HepG2 (cell line): ENCODE measurements around the gene DERL2. TPM values are rescaled to one million over a fixed set of nuclear protein-coding genes. Genes with fewer than 3 reads are reported as not detected.

Experiments
- ATAC-seq: fragments of 200-7000 bp; cut with Tn5 transposase; 3 replicates; pipeline ENCODE4 v1.9.1; 2020; ENCODE audit warnings: mild to moderate bottlenecking, moderate library complexity
- BruUV-seq: library from RNA; stranded (reverse); fragments of 400-500 nt; replicated peaks from 2 replicates; lab custom pipeline; 2021; lab: Mats Ljungman, UMichigan
- CTCF ChIA-PET: fragments of 300-600 bp; formaldehyde crosslinking; extraction: SDS; loops from one replicate; lab custom pipeline; 2021; ENCODE audit warnings: low total read pairs, inconsistent platforms, low intra/inter-chr PET ratio; lab: Yijun Ruan, JAX
- POLR2A ChIA-PET: fragments of 350-600 bp; sonication (Branson Sonifier 250); formaldehyde crosslinking; loops from one replicate; lab custom pipeline; 2020; ENCODE audit warnings: antibody characterized with exemption, inconsistent platforms; lab: Yijun Ruan, JAX
- DNase-seq: peaks from one replicate; pipeline ENCODE4 v3.0.0-alpha.2; 2015; ENCODE audit warnings: low spot score
- FAIRE-seq: peaks from 3 replicates; lab custom pipeline; 2011; peaks lifted over from hg19 to GRCh38; lab: Jason Lieb, UNC
- H2AFZ ChIP-seq: one replicate; pipeline ENCODE4 v1.6.1; 2011; ENCODE audit warnings: low read length, inconsistent platforms
- H3K27ac ChIP-seq: fragments of 300-600 bp; 3 replicates; pipeline ENCODE4 v1.8.0; 2011; ENCODE audit warnings: mixed run types, mild to moderate bottlenecking, mixed read lengths, low read length, inconsistent platforms; ENCODE audit not compliant: insufficient read depth; ENCODE audit errors: extremely low read length
- H3K27me3 ChIP-seq, 2 experiments: fragments of 200-600 bp in 1 of 2; 2 replicates in 1 of 2; 3 replicates in 1 of 2; pipeline versions ENCODE4 v1.6.0 to v1.8.0; 2011; ENCODE audit warnings: low read length in 2 of 2, mild to moderate bottlenecking in 2 of 2, moderate library complexity in 2 of 2, inconsistent platforms in 1 of 2; ENCODE audit not compliant: insufficient read depth in 2 of 2, control insufficient read depth in 1 of 2
- H3K36me3 ChIP-seq, 2 experiments: fragments of 200-600 bp in 1 of 2; replicated peaks in 1 of 2; 2 replicates in 1 of 2; 3 replicates in 1 of 2; pipeline versions ENCODE4 v1.5.1 to v1.8.0; 2011; ENCODE audit warnings: low read length in 2 of 2, inconsistent platforms in 1 of 2; ENCODE audit not compliant: insufficient read depth in 2 of 2, control insufficient read depth in 1 of 2
- H3K4me1 ChIP-seq: 2 replicates; pipeline ENCODE4 v1.5.1; 2012; ENCODE audit warnings: low read length, inconsistent platforms; ENCODE audit not compliant: insufficient read depth
- H3K4me2 ChIP-seq: 2 replicates; pipeline ENCODE4 v1.6.0; 2011; ENCODE audit warnings: low read depth, low read length, inconsistent platforms
- H3K4me3 ChIP-seq, 3 experiments: fragments of 200-600 bp in 1 of 3; sonication (generic), shearing (Covaris generic) in 1 of 3; replicated peaks in 1 of 3; 2 replicates each; pipeline ENCODE4 v1.5.1; 2011 to 2016; ENCODE audit warnings: low read length in 3 of 3, inconsistent platforms in 2 of 3, low read depth in 2 of 3, mild to moderate bottlenecking in 2 of 3, control low read depth in 1 of 3, mixed read lengths in 1 of 3; ENCODE audit not compliant: insufficient read depth in 1 of 3
- H3K79me2 ChIP-seq: one replicate; pipeline ENCODE4 v1.6.1; 2011; ENCODE audit warnings: low read length, inconsistent platforms; ENCODE audit not compliant: insufficient read depth
- H3K9ac ChIP-seq: 2 replicates; pipeline ENCODE4 v1.6.0; 2011; ENCODE audit warnings: mild to moderate bottlenecking, low read depth, low read length, inconsistent platforms; ENCODE audit not compliant: insufficient read depth
- H3K9me3 ChIP-seq: 2 replicates; pipeline ENCODE4 v1.5.1; 2012; ENCODE audit warnings: mild to moderate bottlenecking, low read length
- H4K20me1 ChIP-seq: 2 replicates; pipeline ENCODE4 v1.6.0; 2011; ENCODE audit warnings: inconsistent platforms, mild to moderate bottlenecking, low read length, moderate library complexity; ENCODE audit not compliant: insufficient read depth
- CEBPB ChIP-seq: IDR thresholded peaks from 2 replicates; pipeline ENCODE4 v1.6.1; 2011; ENCODE audit warnings: low read depth, low read length, improper control_type of control experiment, borderline replicate concordance
- ELF1 ChIP-seq: sonication (generic); formaldehyde crosslinking; IDR thresholded peaks from 2 replicates; pipeline ENCODE4 v1.4.0; 2020; ENCODE audit warnings: missing genetic modification reagents
- FOXO1 ChIP-seq: sonication (generic); formaldehyde crosslinking; IDR thresholded peaks from 2 replicates; pipeline ENCODE4 v1.4.0; 2020; ENCODE audit warnings: missing genetic modification reagents
- JUND ChIP-seq: sonication (generic); formaldehyde crosslinking; IDR thresholded peaks from 2 replicates; pipeline ENCODE4 v1.8.0; 2022; ENCODE audit warnings: mild to moderate bottlenecking, missing genetic modification reagents
- MTF1 ChIP-seq: sonication (generic); formaldehyde crosslinking; IDR thresholded peaks from 2 replicates; pipeline ENCODE4 v1.5.0; 2020; ENCODE audit warnings: missing genetic modification reagents
- NR3C1 ChIP-seq: sonication (generic); formaldehyde crosslinking; IDR thresholded peaks from 2 replicates; pipeline ENCODE4 v1.4.0; 2020; ENCODE audit warnings: missing genetic modification reagents
- RXRA ChIP-seq: sonication (generic); formaldehyde crosslinking; IDR thresholded peaks from 2 replicates; pipeline ENCODE4 v1.5.1; 2020; ENCODE audit warnings: missing genetic modification reagents
- SNAPC5 ChIP-seq: sonication (generic); formaldehyde crosslinking; IDR thresholded peaks from 2 replicates; pipeline ENCODE4 v1.8.1; 2023; ENCODE audit warnings: mild to moderate bottlenecking, missing genetic modification reagents, borderline replicate concordance
- ZBTB4 ChIP-seq: sonication (generic); formaldehyde crosslinking; IDR thresholded peaks from 2 replicates; pipeline ENCODE4 v1.4.0; 2020; ENCODE audit warnings: missing genetic modification reagents, mild to moderate bottlenecking, borderline replicate concordance
- ZNF12 ChIP-seq: sonication (generic); formaldehyde crosslinking; IDR thresholded peaks from 2 replicates; pipeline ENCODE4 v1.5.0; 2020; ENCODE audit warnings: missing genetic modification reagents
- ZNF207 ChIP-seq: fragments of 450-650 bp; IDR thresholded peaks from 2 replicates; pipeline ENCODE4 v1.6.1; 2016; ENCODE audit warnings: antibody characterized with exemption, borderline replicate concordance
- ZNF280D ChIP-seq: sonication (generic); formaldehyde crosslinking; IDR thresholded peaks from 2 replicates; pipeline ENCODE4 v1.5.1; 2020; ENCODE audit warnings: mild to moderate bottlenecking, missing genetic modification reagents
- ZNF556 ChIP-seq: sonication (generic); formaldehyde crosslinking; IDR thresholded peaks from 2 replicates; pipeline ENCODE4 v1.4.0; 2020; ENCODE audit warnings: mild to moderate bottlenecking, missing genetic modification reagents, borderline replicate concordance
- ZSCAN5A ChIP-seq: sonication (generic); formaldehyde crosslinking; IDR thresholded peaks from 2 replicates; pipeline ENCODE4 v1.8.0; 2022; ENCODE audit warnings: mild to moderate bottlenecking, missing genetic modification reagents, borderline replicate concordance
- WGBS: methylation state at CpG from one replicate; pipeline ENCODE4 v1.1.6; 2017; ENCODE audit warnings: low lambda C conversion rate; 5-methylcytosine and 5-hydroxymethylcytosine counted together
- in situ Hi-C: cut with HindIII; loops from 2 replicates; pipeline ENCODE4 v1.10.0; 2017; ENCODE audit warnings: low pct_unique_long_range_greater_than_20kb; ENCODE audit not compliant: extremely low pct_ligation_motif_present
- intact Hi-C: fragments of 100-400 bp; cut with micrococcal nuclease; formaldehyde crosslinking; loops from one replicate; pipeline ENCODE4 v1.10.0; 2022; ENCODE audit not compliant: unreplicated experiment
- polyA plus RNA-seq, 8 experiments: library from polyadenylated mRNA; depleted of rRNA in 3 of 8; stranded (reverse) in 7 of 8; unstranded in 1 of 8; fragments of >200 nt; fragmentation: Illumina TruSeq in 4 of 8; extraction: Trizol in 4 of 8; gene quantifications; 2 replicates each; pipeline versions ENCODE4 v1.2.1 to v1.2.3, GENCODE V29; 2011 to 2016; ENCODE audit warnings: low read depth in 4 of 8, missing spikeins in 1 of 8, mixed read lengths in 1 of 8; ENCODE audit not compliant: insufficient read depth in 1 of 8
- total RNA-seq, 5 experiments: library from RNA; depleted of rRNA; stranded (reverse); fragments of >200 nt; fragmentation: Illumina TruSeq; extraction: Trizol; gene quantifications; 2 replicates each; pipeline ENCODE4 v1.2.3, GENCODE V29; 2016; ENCODE audit warnings: low read depth in 1 of 5

Gene DERL2
- total and polyA plus RNA-seq, 2 of the 13 experiments (the other 11 are each of a cell fraction or from before 2014, with no cell fraction given) = 59.3 to 65.2 TPM

GRCh38 chr17:5513628-5514027 is 27.6 kb upstream of the DERL2 start:
- H2AFZ ChIP-seq = no peak overlapping the region
- CTCF ChIA-PET = no interaction called here
- in situ Hi-C loops = no loop called here
- POLR2A ChIA-PET = no interaction called here
- H3K9me3 ChIP-seq = no peaks in the 10 kb centered on the region
- no peaks in the 10 kb centered on the region for H4K20me1 ChIP-seq
- H3K79me2 ChIP-seq = no peaks in the 10 kb centered on the region
- intact Hi-C loops = no loop called here
- no TSS peak for BruUV-seq
- no peak for FAIRE-seq
- H3K9ac ChIP-seq = no peak overlapping the region
- H3K4me3 ChIP-seq = no peak overlapping the region
- no peaks in the 10 kb centered on the region for H3K27me3 ChIP-seq
- 50% methylated on average over 7 of the region's 7 CpGs for WGBS
- no peak overlapping the region for H3K4me2 ChIP-seq
- ATAC-seq = no peak
- no peak for DNase-seq
- H3K27ac ChIP-seq = no peak overlapping the region
- H3K4me1 ChIP-seq = peaks cover 39% of the 10 kb centered on the region
- H3K36me3 ChIP-seq = no peaks in the 10 kb centered on the region
- TF ChIP-seq ZBTB4 (no peak), RXRA (CRISPR knock-in tag) (no peak), ZNF207 (no peak), ZNF556 (CRISPR knock-in tag) (no peak), SNAPC5 (CRISPR knock-in tag) (no peak), JUND (CRISPR knock-in tag) (no peak), NR3C1 (CRISPR knock-in tag) (no peak), ZNF280D (no peak), MTF1 (CRISPR knock-in tag) (no peak), CEBPB (no peak), ZNF12 (CRISPR knock-in tag) (no peak), ZSCAN5A (CRISPR knock-in tag) (no peak), ELF1 (no peak), FOXO1 (CRISPR knock-in tag) (no peak)
